Measurements from ENCODE around the gene B4GALNT1.

DNA sequence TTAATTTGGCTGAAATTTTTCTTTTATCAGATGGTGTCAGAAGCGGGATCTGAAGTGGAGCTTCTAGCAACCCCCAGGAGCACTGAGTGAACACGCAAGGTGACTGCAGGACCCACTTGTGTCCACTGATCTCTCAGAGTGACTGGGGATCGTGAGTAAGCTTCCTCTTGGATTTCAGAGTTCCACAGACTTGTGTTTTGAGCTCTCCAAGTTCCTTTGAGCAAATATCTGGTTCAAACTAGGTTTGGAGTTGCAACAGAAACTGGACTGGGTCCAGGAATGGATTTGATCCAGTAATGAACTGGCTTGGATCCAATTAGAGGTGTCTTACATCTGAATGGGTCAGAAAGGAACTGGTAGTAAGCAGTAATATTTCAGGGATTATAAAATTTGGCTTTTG, 24.7 kb upstream of the B4GALNT1 start:
- no peak for TF ChIP-seq CTCF (IDR thresholded peaks at IDR 0.05 in 2 of 3, conservative IDR thresholded peaks at IDR 0.05 in 1 of 3; ENCODE audit: control insufficient read depth in 2 of 3, extremely low read depth in 1 of 3, insufficient read depth in 1 of 3, low read depth in 3 of 3, low read length in 3 of 3)
- TF ChIP-seq NFIC (IDR thresholded peaks at IDR 0.05; ENCODE audit: low read depth, low read length) = no peak
- TF ChIP-seq USF1 (IDR thresholded peaks at IDR 0.05; ENCODE audit: borderline replicate concordance, extremely low read length, insufficient read depth, low read depth, low read length) = no peak
- no peak for TF ChIP-seq NFXL1 (IDR thresholded peaks at IDR 0.05; ENCODE audit: borderline replicate concordance)
- no peak for TF ChIP-seq SPI1 (IDR thresholded peaks at IDR 0.05; ENCODE audit: borderline replicate concordance, insufficient read depth, low read depth, low read length)
- no peak for TF ChIP-seq SMARCA5 (IDR thresholded peaks at IDR 0.05)
- no peak for TF ChIP-seq HDAC2 (IDR thresholded peaks at IDR 0.05)
- no peak for TF ChIP-seq RAD21 (IDR thresholded peaks at IDR 0.05; ENCODE audit: insufficient read depth, low read depth, low read length)
- TF ChIP-seq SREBF2 (IDR thresholded peaks at IDR 0.05; ENCODE audit: low read length) = no peak
- no peak for TF ChIP-seq SIN3A (IDR thresholded peaks at IDR 0.05; ENCODE audit: low read depth, low read length)
- no peak for TF ChIP-seq EGR1 (IDR thresholded peaks at IDR 0.05; ENCODE audit: borderline replicate concordance in 1 of 2, low read depth in 2 of 2, low read length in 2 of 2)
- no peak for TF ChIP-seq MAX (IDR thresholded peaks at IDR 0.05; ENCODE audit: low read depth, low read length)
- TF ChIP-seq IKZF2 (IDR thresholded peaks at IDR 0.05) = no peak
